Activated CD4-positive, alpha-beta memory T cell treated with anti-CD3 and anti-CD28 coated beads, Interleukin-2, amount 10 ng/mL, durations not matched to agents 7 days and 5 days (primary cell): Measurements from ENCODE around the gene RAB7B. TPM values are rescaled to one million over a fixed set of nuclear protein-coding genes. Genes with fewer than 3 reads are reported as not detected.

Experiments used
- CTCF ChIA-PET: fragments of 350-600 bp; sonication (Branson Sonifier 250); formaldehyde crosslinking; loops from one replicate; lab custom pipeline; 2021; ENCODE audit warnings: antibody characterized with exemption, inconsistent platforms; lab: Charles Lee
- POLR2A ChIA-PET: fragments of 350-600 bp; sonication (Branson Sonifier 250); formaldehyde crosslinking; loops from one replicate; lab custom pipeline; 2021; ENCODE audit warnings: antibody characterized with exemption; lab: Charles Lee
- DNase-seq: peaks from one replicate; pipeline ENCODE4 v3.0.0-alpha.2; 2020
- H3K27ac Mint-ChIP-seq: one replicate; pipeline ENCODE4 v1.8.0; 2021; ENCODE audit warnings: mild to moderate bottlenecking, mixed read lengths
- H3K27me3 Mint-ChIP-seq: one replicate; pipeline ENCODE4 v1.8.0; 2021; ENCODE audit warnings: mixed read lengths
- H3K36me3 Mint-ChIP-seq: one replicate; pipeline ENCODE4 v1.8.0; 2021; ENCODE audit warnings: low read depth, mixed read lengths
- H3K4me1 Mint-ChIP-seq: one replicate; pipeline ENCODE4 v1.8.0; 2021; ENCODE audit warnings: mixed read lengths
- H3K4me3 Mint-ChIP-seq: one replicate; pipeline ENCODE4 v1.8.0; 2021; ENCODE audit warnings: mild to moderate bottlenecking, mixed read lengths
- H3K9me3 Mint-ChIP-seq: one replicate; pipeline ENCODE4 v1.8.0; 2021; ENCODE audit warnings: mixed read lengths
- total RNA-seq, 2 experiments: library from RNA; stranded (reverse); gene quantifications; one replicate each; pipeline ENCODE4 v1.2.3, GENCODE V29; 2021

RAB7B gene
- total RNA-seq, 2 experiments from 2014 or later, result not detected

- POLR2A ChIA-PET, result no interaction called here
- CTCF ChIA-PET, result interaction anchor here (0.9 kb wide), 1 partner anchor 15 kb away, joined by 4 read pairs; no protein-coding TSS in a partner anchor
- Mint-ChIP-seq H3K27ac (no peak overlapping the region), H3K36me3 (no peaks in the 10 kb centered on the region), H3K27me3 (peaks cover 8% of the 10 kb centered on the region), H3K4me1 (peaks cover 8% of the 10 kb centered on the region), H3K9me3 (no peaks in the 10 kb centered on the region), H3K4me3 (no peak overlapping the region)
- no peak for DNase-seq
Observed at GRCh38 chr1:205962821-205963221, 40.4 kb downstream of the RAB7B start.

- H3K36me3 Mint-ChIP-seq, result no peaks in the 10 kb centered on the region
- ChIA-PET CTCF (interaction anchor here (0.9 to 1.8 kb wide), 3 partner anchors 15 to 304 kb away, joined by 3 to 8 read pairs (median 4); no protein-coding TSS in a partner anchor), POLR2A (no interaction called here)
- H3K9me3 Mint-ChIP-seq, result no peaks in the 10 kb centered on the region
- H3K27me3 Mint-ChIP-seq, result peaks cover 9% of the 10 kb centered on the region
- DNase-seq, result no peak
- no peak overlapping the region for H3K27ac Mint-ChIP-seq
- no peak overlapping the region for H3K4me3 Mint-ChIP-seq
- H3K4me1 Mint-ChIP-seq, result peaks cover 8% of the 10 kb centered on the region
Observed at GRCh38 chr1:205961991-205962820, 41.0 kb downstream of the RAB7B start.

- Mint-ChIP-seq H3K27ac (no peak overlapping the region), H3K4me3 (no peak overlapping the region), H3K36me3 (no peaks in the 10 kb centered on the region), H3K4me1 (peaks cover 8% of the 10 kb centered on the region), H3K27me3 (peaks cover 16% of the 10 kb centered on the region), H3K9me3 (no peaks in the 10 kb centered on the region)
- POLR2A ChIA-PET, result no interaction called here
- no peak for DNase-seq
- CTCF ChIA-PET, result interaction anchor here (1.0 to 1.8 kb wide), 2 partner anchors 16 to 303 kb away, joined by 3 to 8 read pairs; no protein-coding TSS in a partner anchor
Observed at GRCh38 chr1:205961405-205961804, 41.8 kb downstream of the RAB7B start.

- CTCF ChIA-PET, result no interaction called here
- Mint-ChIP-seq H3K9me3 (no peaks in the 10 kb centered on the region), H3K27me3 (peaks cover 24% of the 10 kb centered on the region), H3K4me1 (peaks cover 8% of the 10 kb centered on the region), H3K27ac (no peak overlapping the region), H3K36me3 (no peaks in the 10 kb centered on the region), H3K4me3 (no peak overlapping the region)
- no peak for DNase-seq
- POLR2A ChIA-PET, result no interaction called here
Observed at GRCh38 chr1:205959789-205960188, 43.4 kb downstream of the RAB7B start.

GRCh38 chr1:205955499-205955898 is 47.7 kb downstream of the RAB7B start:
- H3K36me3 Mint-ChIP-seq, result no peaks in the 10 kb centered on the region
- no peak for DNase-seq
- no peak overlapping the region for H3K27ac Mint-ChIP-seq
- H3K4me3 Mint-ChIP-seq, result no peak overlapping the region
- no peaks in the 10 kb centered on the region for H3K4me1 Mint-ChIP-seq
- ChIA-PET POLR2A (no interaction called here), CTCF (no interaction called here)
- peaks cover 28% of the 10 kb centered on the region for H3K27me3 Mint-ChIP-seq
- no peaks in the 10 kb centered on the region for H3K9me3 Mint-ChIP-seq

- Mint-ChIP-seq H3K27ac (no peak overlapping the region), H3K9me3 (no peaks in the 10 kb centered on the region), H3K4me3 (no peak overlapping the region), H3K27me3 (peaks cover 28% of the 10 kb centered on the region), H3K36me3 (no peaks in the 10 kb centered on the region), H3K4me1 (no peaks in the 10 kb centered on the region)
- ChIA-PET POLR2A (no interaction called here), CTCF (interaction anchor here (1.3 kb wide), 1 partner anchor 22 kb away, joined by 3 read pairs; no protein-coding TSS in a partner anchor)
- no peak for DNase-seq
Observed at GRCh38 chr1:205954819-205955404, 48.3 kb downstream of the RAB7B start.

GRCh38 chr1:205951746-205952145 is 51.4 kb downstream of the RAB7B start:
- H3K27ac Mint-ChIP-seq, result no peak overlapping the region
- H3K9me3 Mint-ChIP-seq, result no peaks in the 10 kb centered on the region
- no peak for DNase-seq
- no peaks in the 10 kb centered on the region for H3K4me1 Mint-ChIP-seq
- POLR2A ChIA-PET, result no interaction called here
- no peak overlapping the region for H3K4me3 Mint-ChIP-seq
- H3K36me3 Mint-ChIP-seq, result no peaks in the 10 kb centered on the region
- H3K27me3 Mint-ChIP-seq, result peaks cover 19% of the 10 kb centered on the region
- CTCF ChIA-PET, result no interaction called here

- H3K27me3 Mint-ChIP-seq, result peaks cover 19% of the 10 kb centered on the region
- H3K27ac Mint-ChIP-seq, result no peak overlapping the region
- POLR2A ChIA-PET, result no interaction called here
- H3K9me3 Mint-ChIP-seq, result no peaks in the 10 kb centered on the region
- CTCF ChIA-PET, result interaction anchor here (0.6 to 1.4 kb wide), 2 partner anchors 26 to 126 kb away, joined by 3 to 7 read pairs; no protein-coding TSS in a partner anchor
- no peaks in the 10 kb centered on the region for H3K4me1 Mint-ChIP-seq
- no peak for DNase-seq
- no peak overlapping the region for H3K4me3 Mint-ChIP-seq
- no peaks in the 10 kb centered on the region for H3K36me3 Mint-ChIP-seq
Observed at GRCh38 chr1:205950826-205951549, 52.2 kb downstream of the RAB7B start.

- DNase-seq, result no peak
- H3K27me3 Mint-ChIP-seq, result peaks cover 23% of the 10 kb centered on the region
- POLR2A ChIA-PET, result no interaction called here
- H3K36me3 Mint-ChIP-seq, result no peaks in the 10 kb centered on the region
- no peak overlapping the region for H3K4me3 Mint-ChIP-seq
- H3K9me3 Mint-ChIP-seq, result no peaks in the 10 kb centered on the region
- H3K4me1 Mint-ChIP-seq, result no peaks in the 10 kb centered on the region
- no peak overlapping the region for H3K27ac Mint-ChIP-seq
- CTCF ChIA-PET, result interaction anchor here (0.6 to 1.4 kb wide), 2 partner anchors 27 to 125 kb away, joined by 3 to 7 read pairs; no protein-coding TSS in a partner anchor
Observed at GRCh38 chr1:205950280-205950679, 52.9 kb downstream of the RAB7B start.

- POLR2A ChIA-PET, result no interaction called here
- Mint-ChIP-seq H3K4me3 (no peak overlapping the region), H3K27me3 (peaks cover 26% of the 10 kb centered on the region), H3K27ac (no peak overlapping the region), H3K36me3 (no peaks in the 10 kb centered on the region), H3K4me1 (no peaks in the 10 kb centered on the region), H3K9me3 (no peaks in the 10 kb centered on the region)
- CTCF ChIA-PET, result interaction anchor here (1.4 kb wide), 1 partner anchor 27 kb away, joined by 7 read pairs; no protein-coding TSS in a partner anchor
- DNase-seq, result no peak
Observed at GRCh38 chr1:205949753-205950152, 53.4 kb downstream of the RAB7B start.

GRCh38 chr1:205948886-205949285 is 54.3 kb downstream of the RAB7B start:
- POLR2A ChIA-PET, result no interaction called here
- no peaks in the 10 kb centered on the region for H3K36me3 Mint-ChIP-seq
- peaks cover 25% of the 10 kb centered on the region for H3K27me3 Mint-ChIP-seq
- H3K9me3 Mint-ChIP-seq, result no peaks in the 10 kb centered on the region
- no peak overlapping the region for H3K4me3 Mint-ChIP-seq
- H3K4me1 Mint-ChIP-seq, result no peaks in the 10 kb centered on the region
- no peak for DNase-seq
- no peak overlapping the region for H3K27ac Mint-ChIP-seq
- CTCF ChIA-PET, result no interaction called here

- Mint-ChIP-seq H3K27me3 (peaks cover 27% of the 10 kb centered on the region), H3K9me3 (no peaks in the 10 kb centered on the region), H3K4me1 (no peaks in the 10 kb centered on the region), H3K36me3 (no peaks in the 10 kb centered on the region), H3K4me3 (no peak overlapping the region), H3K27ac (no peak overlapping the region)
- ChIA-PET POLR2A (no interaction called here), CTCF (no interaction called here)
- no peak for DNase-seq
Observed at GRCh38 chr1:205948039-205948438, 55.2 kb downstream of the RAB7B start.

- ChIA-PET CTCF (interaction anchor here (1.0 kb wide), 1 partner anchor 30 kb away, joined by 3 read pairs; no protein-coding TSS in a partner anchor), POLR2A (no interaction called here)
- peaks cover 32% of the 10 kb centered on the region for H3K27me3 Mint-ChIP-seq
- no peak overlapping the region for H3K27ac Mint-ChIP-seq
- no peak overlapping the region for H3K4me3 Mint-ChIP-seq
- no peak for DNase-seq
- H3K9me3 Mint-ChIP-seq, result no peaks in the 10 kb centered on the region
- no peaks in the 10 kb centered on the region for H3K36me3 Mint-ChIP-seq
- no peaks in the 10 kb centered on the region for H3K4me1 Mint-ChIP-seq
Observed at GRCh38 chr1:205947024-205947423, 56.2 kb downstream of the RAB7B start.
